AG09309 (cell line): ENCODE data around the gene CFAP141.
"Not testable (repeated sequence)": the region's sequence is repeated elsewhere in the genome, so short reads cannot be mapped to it uniquely, and the experiment has no call there.

Source experiments
- DNase-seq: peaks from one replicate; pipeline ENCODE4 v3.0.0-alpha.2; 2010; ENCODE audit warnings: low read depth
- H3K4me3 ChIP-seq: 2 replicates; pipeline ENCODE4 v1.5.1; 2011; ENCODE audit warnings: mild to moderate bottlenecking, low read depth, low read length, moderate library complexity; ENCODE audit not compliant: control insufficient read depth
- CTCF ChIP-seq: IDR thresholded peaks from 2 replicates; pipeline ENCODE4 v1.5.1; 2011; ENCODE audit warnings: mild to moderate bottlenecking, low read depth, low read length, inconsistent platforms; ENCODE audit not compliant: insufficient read depth, control insufficient read depth; ENCODE audit errors: missing control alignments

The CFAP141 gene

GRCh38 chr1:154237435-154237834, 31.3 kb upstream of the CFAP141 start:
- DNase-seq, result no peak
- no peak for TF ChIP-seq CTCF

GRCh38 chr1:154236855-154237254, 30.7 kb upstream of the CFAP141 start:
- no peak for TF ChIP-seq CTCF
- H3K4me3 ChIP-seq, result no peak overlapping the region
- no peak for DNase-seq

More at GRCh38 chr1:154237435-154237834, 31.3 kb upstream of the CFAP141 start:
- H3K4me3 ChIP-seq, result no peak overlapping the region

GRCh38 chr1:154233127-154233526, 27.0 kb upstream of the CFAP141 start:
- DNase-seq, H3K4me3 ChIP-seq: not testable (repeated sequence)

- not testable (repeated sequence) for DNase-seq, H3K4me3 ChIP-seq
Observed at GRCh38 chr1:154231112-154231511, 25.0 kb upstream of the CFAP141 start.

GRCh38 chr1:154225370-154225769, 19.2 kb upstream of the CFAP141 start:
- DNase-seq, result no peak
- no peak overlapping the region for H3K4me3 ChIP-seq
- TF ChIP-seq CTCF, result no peak

- no peak for TF ChIP-seq CTCF
- H3K4me3 ChIP-seq, result no peak overlapping the region
- DNase-seq, result no peak
Observed at GRCh38 chr1:154223621-154224020, 17.5 kb upstream of the CFAP141 start.

GRCh38 chr1:154222918-154223317, 16.8 kb upstream of the CFAP141 start:
- TF ChIP-seq CTCF, result no peak
- H3K4me3 ChIP-seq, result no peak overlapping the region
- DNase-seq, result no peak

- no peak for DNase-seq
- TF ChIP-seq CTCF, result no peak
- H3K4me3 ChIP-seq, result peak overlapping the region; percentile 78
Observed at GRCh38 chr1:154222518-154222917, 16.4 kb upstream of the CFAP141 start.
